Activated B cell treated with CpG ODN at 0.5 μM for 24 hours (primary cell): ENCODE data around the gene NOS1. TPM values are rescaled to one million over a fixed set of nuclear protein-coding genes. Genes with fewer than 3 reads are reported as not detected.
"Not testable (repeated sequence)": the region's sequence is repeated elsewhere in the genome, so short reads cannot be mapped to it uniquely, and the experiment has no call there.

Experiments
- ATAC-seq: fragments of 200-7000 bp; cut with Tn5 transposase; one replicate; pipeline ENCODE4 v1.10.0; 2021; ENCODE audit warnings: low read depth, mild to moderate bottlenecking, moderate library complexity
- CTCF ChIA-PET: fragments of 350-600 bp; sonication (Branson Sonifier 250); formaldehyde crosslinking; loops from one replicate; lab custom pipeline; 2021; ENCODE audit warnings: antibody characterized with exemption; lab: Charles Lee
- POLR2A ChIA-PET: fragments of 350-600 bp; sonication (Branson Sonifier 250); formaldehyde crosslinking; loops from one replicate; lab custom pipeline; 2021; ENCODE audit warnings: antibody characterized with exemption; lab: Charles Lee
- DNase-seq: peaks from one replicate; pipeline ENCODE4 v3.0.0; 2022
- H3K27ac Mint-ChIP-seq: one replicate; pipeline ENCODE4 v1.8.0; 2020; ENCODE audit warnings: mixed read lengths
- H3K27me3 Mint-ChIP-seq: one replicate; pipeline ENCODE4 v1.8.0; 2021; ENCODE audit warnings: mixed read lengths
- H3K36me3 Mint-ChIP-seq: one replicate; pipeline ENCODE4 v1.8.0; 2021; ENCODE audit warnings: low read depth, mixed read lengths
- H3K4me1 Mint-ChIP-seq: one replicate; pipeline ENCODE4 v1.8.0; 2021; ENCODE audit warnings: mixed read lengths
- H3K4me3 Mint-ChIP-seq: one replicate; pipeline ENCODE4 v1.8.0; 2020; ENCODE audit warnings: mild to moderate bottlenecking, mixed read lengths
- H3K9me3 Mint-ChIP-seq: one replicate; pipeline ENCODE4 v1.8.0; 2020; ENCODE audit warnings: mixed read lengths
- intact Hi-C: fragments of 100-400 bp; cut with micrococcal nuclease; formaldehyde crosslinking; loops from one replicate; pipeline ENCODE4 v1.15.1; 2024
- total RNA-seq: library from RNA; stranded (reverse); gene quantifications from 2 replicates; pipeline ENCODE4 v1.2.3, GENCODE V29; 2022
- TF ChIP-seq, protein P1 (sequence below): fragments of 200-600 bp; IDR thresholded peaks from one replicate; pipeline ENCODE4 v1.8.0; 2022; ENCODE audit warnings: antibody characterized with exemption, mild to moderate bottlenecking

The NOS1 gene
- total RNA-seq, 1 donor from 2014 or later: not detected

DNA sequence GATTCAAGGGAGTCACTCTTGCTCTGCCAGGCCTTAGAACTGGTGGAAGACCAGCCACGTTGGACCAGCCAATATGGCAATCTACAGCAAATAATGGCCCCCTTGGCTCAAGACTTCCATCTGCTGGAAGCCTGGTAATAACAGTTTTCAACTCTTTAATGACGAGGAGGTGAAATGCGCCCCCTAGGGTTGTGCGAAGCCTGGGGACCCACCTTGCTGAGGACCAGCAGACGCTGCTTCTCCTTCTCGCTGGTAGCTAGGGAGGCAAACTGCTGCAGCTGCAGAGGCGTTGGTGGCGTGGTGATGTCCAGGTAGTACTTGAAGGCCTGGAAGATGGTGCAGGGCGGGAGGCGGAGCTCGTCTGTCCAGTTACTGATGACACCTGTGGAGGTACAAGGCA is 129.7 kb downstream of the NOS1 start:
- POLR2A ChIA-PET: no interaction called here
- H3K4me1 Mint-ChIP-seq: no peaks in the 10 kb centered on the region
- intact Hi-C loops: no loop called here
- no peak overlapping the region for H3K27ac Mint-ChIP-seq
- H3K27me3 Mint-ChIP-seq: peaks cover 17% of the 10 kb centered on the region
- CTCF ChIA-PET: no interaction called here
- DNase-seq (no peak), ATAC-seq (no peak)
- H3K9me3 Mint-ChIP-seq: no peaks in the 10 kb centered on the region
- no peak overlapping the region for H3K4me3 Mint-ChIP-seq
- TF ChIP-seq, protein P1, sequence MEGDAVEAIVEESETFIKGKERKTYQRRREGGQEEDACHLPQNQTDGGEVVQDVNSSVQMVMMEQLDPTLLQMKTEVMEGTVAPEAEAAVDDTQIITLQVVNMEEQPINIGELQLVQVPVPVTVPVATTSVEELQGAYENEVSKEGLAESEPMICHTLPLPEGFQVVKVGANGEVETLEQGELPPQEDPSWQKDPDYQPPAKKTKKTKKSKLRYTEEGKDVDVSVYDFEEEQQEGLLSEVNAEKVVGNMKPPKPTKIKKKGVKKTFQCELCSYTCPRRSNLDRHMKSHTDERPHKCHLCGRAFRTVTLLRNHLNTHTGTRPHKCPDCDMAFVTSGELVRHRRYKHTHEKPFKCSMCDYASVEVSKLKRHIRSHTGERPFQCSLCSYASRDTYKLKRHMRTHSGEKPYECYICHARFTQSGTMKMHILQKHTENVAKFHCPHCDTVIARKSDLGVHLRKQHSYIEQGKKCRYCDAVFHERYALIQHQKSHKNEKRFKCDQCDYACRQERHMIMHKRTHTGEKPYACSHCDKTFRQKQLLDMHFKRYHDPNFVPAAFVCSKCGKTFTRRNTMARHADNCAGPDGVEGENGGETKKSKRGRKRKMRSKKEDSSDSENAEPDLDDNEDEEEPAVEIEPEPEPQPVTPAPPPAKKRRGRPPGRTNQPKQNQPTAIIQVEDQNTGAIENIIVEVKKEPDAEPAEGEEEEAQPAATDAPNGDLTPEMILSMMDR: no peak
- H3K36me3 Mint-ChIP-seq: no peaks in the 10 kb centered on the region

- ATAC-seq (no peak), DNase-seq (no peak)
- Mint-ChIP-seq H3K36me3 (no peaks in the 10 kb centered on the region), H3K4me3 (no peak overlapping the region), H3K27ac (no peak overlapping the region), H3K27me3 (peaks cover 17% of the 10 kb centered on the region), H3K4me1 (no peaks in the 10 kb centered on the region), H3K9me3 (no peaks in the 10 kb centered on the region)
- intact Hi-C loops: no loop called here
- ChIA-PET CTCF (no interaction called here), POLR2A (no interaction called here)
- TF ChIP-seq, protein P1: no peak
Observed at GRCh38 chr12:117228239-117228638, 133.2 kb downstream of the NOS1 start.

- Mint-ChIP-seq H3K27ac (no peak overlapping the region), H3K36me3 (no peaks in the 10 kb centered on the region), H3K27me3 (peaks cover 15% of the 10 kb centered on the region), H3K4me3 (no peak overlapping the region), H3K9me3 (no peaks in the 10 kb centered on the region), H3K4me1 (no peaks in the 10 kb centered on the region)
- no peak for DNase-seq
- TF ChIP-seq, protein P1: no peak
- intact Hi-C loops: no loop called here
- no peak for ATAC-seq
- POLR2A ChIA-PET: no interaction called here
- CTCF ChIA-PET: no interaction called here
Observed at GRCh38 chr12:117227000-117227653, 134.3 kb downstream of the NOS1 start.

- H3K9me3 Mint-ChIP-seq: no peaks in the 10 kb centered on the region
- no peaks in the 10 kb centered on the region for H3K36me3 Mint-ChIP-seq
- ATAC-seq (no peak), DNase-seq (no peak)
- TF ChIP-seq, protein P1: no peak
- H3K27me3 Mint-ChIP-seq: peaks cover 11% of the 10 kb centered on the region
- no peak overlapping the region for H3K27ac Mint-ChIP-seq
- no peak overlapping the region for H3K4me3 Mint-ChIP-seq
- no peaks in the 10 kb centered on the region for H3K4me1 Mint-ChIP-seq
- ChIA-PET CTCF (no interaction called here), POLR2A (no interaction called here)
- intact Hi-C loops: no loop called here
Observed at GRCh38 chr12:117226505-117226904, 134.9 kb downstream of the NOS1 start.

DNA sequence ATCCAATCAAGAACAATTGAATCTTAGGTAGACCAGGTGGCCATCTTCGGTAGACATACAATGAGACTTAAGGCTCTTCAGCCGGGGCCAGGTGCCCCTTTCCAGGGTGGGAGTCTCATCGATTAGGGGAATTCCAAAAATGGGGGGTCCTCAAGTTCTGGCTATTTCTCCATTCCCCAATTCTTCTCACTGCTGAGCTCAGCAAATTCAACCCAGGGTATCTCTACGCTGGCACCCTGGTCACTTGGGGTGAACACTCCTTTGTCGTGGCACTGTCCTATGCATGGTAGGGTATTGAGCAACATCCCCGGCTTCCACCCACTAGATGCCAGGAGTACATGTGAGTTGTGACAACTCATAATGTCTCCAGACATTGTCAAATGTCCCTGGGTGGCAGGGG is 136.2 kb downstream of the NOS1 start:
- Mint-ChIP-seq H3K36me3 (no peaks in the 10 kb centered on the region), H3K4me1 (no peaks in the 10 kb centered on the region), H3K27me3 (peaks cover 7% of the 10 kb centered on the region), H3K4me3 (no peak overlapping the region), H3K9me3 (no peaks in the 10 kb centered on the region), H3K27ac (no peak overlapping the region)
- ChIA-PET POLR2A (no interaction called here), CTCF (no interaction called here)
- DNase-seq (no peak), ATAC-seq (no peak)
- TF ChIP-seq, protein P1: no peak
- intact Hi-C loops: no loop called here

GRCh38 chr12:117220947-117221346 is 140.5 kb downstream of the NOS1 start:
- H3K27me3 Mint-ChIP-seq: peaks cover 11% of the 10 kb centered on the region
- CTCF ChIA-PET, intact Hi-C loops: not testable (repeated sequence)

More at GRCh38 chr12:117220947-117221346, 140.5 kb downstream of the NOS1 start:
- H3K27ac Mint-ChIP-seq, H3K9me3 Mint-ChIP-seq, H3K4me1 Mint-ChIP-seq, POLR2A ChIA-PET, ATAC-seq, DNase-seq, H3K4me3 Mint-ChIP-seq, H3K36me3 Mint-ChIP-seq: not testable (repeated sequence)
